ENCODE data around the gene IFITM1. TPM values are rescaled to one million over a fixed set of nuclear protein-coding genes. Genes with fewer than 3 reads are reported as not detected.

The IFITM1 gene
- total and polyA plus RNA-seq, 2 of the 8 experiments (the other 6 are each of a cell fraction or from before 2014, with no cell fraction given): 394 to 1,464 TPM

GRCh38 chr11:355581-356458 lies 42.0 kb downstream of the IFITM1 start (continued):
- no peak for TF ChIP-seq CHD7 (IDR thresholded peaks at IDR 0.05; ENCODE audit: insufficient replicate concordance, low read length)
- no peak for TF ChIP-seq CHD1 (IDR thresholded peaks at IDR 0.05; ENCODE audit: low read depth, low read length)
- TF ChIP-seq POLR2A (IDR thresholded peaks at IDR 0.05; ENCODE audit: control extremely low read depth in 1 of 2, low read depth in 2 of 2, low read length in 2 of 2): peak in 1 of 2 experiments; percentile 71; a peak in 2 of 3 replicates
- TF ChIP-seq RXRA (IDR thresholded peaks at IDR 0.05; ENCODE audit: insufficient read depth, low read depth, low read length): no peak
- no peak for TF ChIP-seq RNF2 (IDR thresholded peaks at IDR 0.05; ENCODE audit: borderline replicate concordance, low read depth, low read length, missing control alignments, poor library complexity, severe bottlenecking)
- TF ChIP-seq, protein P1, sequence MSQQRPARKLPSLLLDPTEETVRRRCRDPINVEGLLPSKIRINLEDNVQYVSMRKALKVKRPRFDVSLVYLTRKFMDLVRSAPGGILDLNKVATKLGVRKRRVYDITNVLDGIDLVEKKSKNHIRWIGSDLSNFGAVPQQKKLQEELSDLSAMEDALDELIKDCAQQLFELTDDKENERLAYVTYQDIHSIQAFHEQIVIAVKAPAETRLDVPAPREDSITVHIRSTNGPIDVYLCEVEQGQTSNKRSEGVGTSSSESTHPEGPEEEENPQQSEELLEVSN (IDR thresholded peaks at IDR 0.05): 0 out of 2 replicates have a peak, but pooled peaks have one; percentile 30
- 0 out of 2 replicates have a peak, but pooled peaks have one; percentile 57 for TF ChIP-seq EGR1 (IDR thresholded peaks at IDR 0.05; ENCODE audit: borderline replicate concordance, low read depth, low read length)
- TF ChIP-seq ASH2L (IDR thresholded peaks at IDR 0.05; ENCODE audit: low read length): peak; percentile 53
- no peak for TF ChIP-seq YY1 (IDR thresholded peaks at IDR 0.05; ENCODE audit: low read depth, low read length)
